Kidney glomerular epithelial cell (primary cell): ENCODE measurements around the gene DACT3.
A peak's percentile ranks its signal among the peaks of the same experiment; 100 is the strongest.

ENCODE experiments used
- DNase-seq: peaks from one replicate; lab custom pipeline; 2025; lab: John Stamatoyannopoulos, UW

DACT3 gene

DNA sequence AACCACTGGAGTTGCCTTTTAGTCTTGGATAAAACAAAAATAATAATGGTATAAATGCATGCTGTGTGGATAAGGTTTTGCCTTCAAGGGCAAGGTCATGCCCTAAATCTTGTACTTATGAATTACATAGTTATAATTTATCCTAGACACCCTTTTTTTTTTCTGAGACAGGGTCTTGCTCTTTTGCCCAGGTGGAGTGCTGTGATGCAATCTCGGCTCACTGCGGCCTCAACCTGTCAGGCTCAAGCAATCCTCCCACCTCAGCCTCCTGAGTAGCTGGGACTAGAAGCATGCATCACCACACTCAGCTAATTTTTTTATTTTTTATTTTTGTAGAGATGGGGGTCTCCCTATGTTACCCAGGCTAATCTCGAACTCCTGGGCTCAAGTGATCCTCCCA, 7.7 kb upstream of the DACT3 start:
- no peak for DNase-seq

GRCh38 chr19:46665072-46665471, 4.1 kb upstream of the DACT3 start:
- no peak for DNase-seq

- DNase-seq: peak; percentile 77
Observed at GRCh38 chr19:46661735-46662592, 982 bp upstream of the DACT3 start.

DNA sequence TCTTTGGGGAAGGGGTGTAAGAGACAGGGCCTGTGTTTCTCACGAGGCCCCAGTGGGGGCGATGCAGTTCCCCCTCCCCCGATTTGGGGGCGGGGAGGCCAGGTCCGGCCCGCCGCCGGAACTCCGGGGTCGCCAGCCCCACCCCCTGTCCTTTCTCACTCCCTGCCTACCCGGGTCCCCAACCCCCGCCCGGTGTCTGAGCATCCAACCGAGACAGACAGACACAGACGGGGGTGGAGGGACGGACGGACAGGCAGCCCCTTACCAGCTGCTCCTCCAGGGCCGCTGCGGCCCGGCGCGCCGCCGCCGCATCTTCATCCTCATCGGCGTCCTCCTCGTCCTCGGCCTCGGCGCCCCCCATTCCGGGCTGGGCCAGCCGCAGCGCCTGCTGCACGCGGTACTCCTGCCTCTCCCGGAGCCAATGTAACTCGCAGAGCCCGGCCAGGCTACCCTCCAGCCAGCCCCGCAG, 397 bp downstream of the DACT3 start:
- DNase-seq: no peak

- no peak for DNase-seq
Observed at GRCh38 chr19:46660008-46660517, 919 bp downstream of the DACT3 start.

GRCh38 chr19:46659151-46660007, 1.6 kb downstream of the DACT3 start:
- DNase-seq: no peak

DNA sequence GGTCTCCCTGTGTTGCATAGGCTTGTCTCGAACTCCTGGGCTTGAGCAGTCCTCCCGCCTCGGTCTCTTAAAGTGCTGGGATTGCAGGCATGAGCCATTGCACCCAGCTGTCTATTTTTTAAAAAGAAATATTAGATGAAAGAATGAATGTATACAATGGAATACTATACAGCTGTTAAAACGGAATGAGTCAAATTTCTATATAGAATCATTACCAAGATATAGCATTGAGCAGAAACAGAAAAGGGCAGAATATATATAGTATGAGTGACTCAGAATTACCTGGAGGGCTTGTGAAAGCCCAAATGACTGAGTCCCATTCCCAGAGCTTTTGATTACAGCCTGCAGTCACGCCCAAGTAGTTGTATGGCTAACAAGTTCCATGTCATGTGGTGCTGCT, 4.4 kb downstream of the DACT3 start:
- no peak for DNase-seq

DNA sequence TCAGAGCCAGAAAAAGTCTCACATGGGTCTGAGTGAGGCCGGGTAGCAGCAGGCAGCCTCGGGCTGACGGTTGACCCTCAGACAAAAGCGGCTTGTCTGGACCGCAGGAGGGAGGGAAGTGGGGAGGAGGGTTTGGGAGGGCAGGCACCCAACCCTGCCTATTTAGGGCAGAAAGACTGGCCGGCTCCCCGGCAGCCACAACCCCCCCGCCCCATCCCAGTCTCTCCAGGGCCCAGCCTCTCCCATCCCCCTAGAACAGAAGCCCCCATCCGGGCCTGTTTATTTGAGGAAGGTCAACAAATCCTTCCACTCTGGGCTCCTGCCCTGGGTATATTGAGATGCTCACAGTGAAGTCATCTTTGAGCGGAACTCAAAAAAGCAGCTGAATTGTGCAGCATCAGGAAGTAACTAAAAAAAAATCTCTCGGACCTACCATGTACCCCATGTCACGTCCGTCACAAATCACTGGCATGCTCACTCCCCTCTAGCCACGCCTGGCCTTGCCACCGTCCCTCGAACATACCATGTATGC, 6.3 kb downstream of the DACT3 start:
- DNase-seq: no peak

- no peak for DNase-seq
Observed at GRCh38 chr19:46650445-46650844, 10.5 kb downstream of the DACT3 start.

GRCh38 chr19:46648961-46649960, 11.7 kb downstream of the DACT3 start:
- DNase-seq: no peak

DNA sequence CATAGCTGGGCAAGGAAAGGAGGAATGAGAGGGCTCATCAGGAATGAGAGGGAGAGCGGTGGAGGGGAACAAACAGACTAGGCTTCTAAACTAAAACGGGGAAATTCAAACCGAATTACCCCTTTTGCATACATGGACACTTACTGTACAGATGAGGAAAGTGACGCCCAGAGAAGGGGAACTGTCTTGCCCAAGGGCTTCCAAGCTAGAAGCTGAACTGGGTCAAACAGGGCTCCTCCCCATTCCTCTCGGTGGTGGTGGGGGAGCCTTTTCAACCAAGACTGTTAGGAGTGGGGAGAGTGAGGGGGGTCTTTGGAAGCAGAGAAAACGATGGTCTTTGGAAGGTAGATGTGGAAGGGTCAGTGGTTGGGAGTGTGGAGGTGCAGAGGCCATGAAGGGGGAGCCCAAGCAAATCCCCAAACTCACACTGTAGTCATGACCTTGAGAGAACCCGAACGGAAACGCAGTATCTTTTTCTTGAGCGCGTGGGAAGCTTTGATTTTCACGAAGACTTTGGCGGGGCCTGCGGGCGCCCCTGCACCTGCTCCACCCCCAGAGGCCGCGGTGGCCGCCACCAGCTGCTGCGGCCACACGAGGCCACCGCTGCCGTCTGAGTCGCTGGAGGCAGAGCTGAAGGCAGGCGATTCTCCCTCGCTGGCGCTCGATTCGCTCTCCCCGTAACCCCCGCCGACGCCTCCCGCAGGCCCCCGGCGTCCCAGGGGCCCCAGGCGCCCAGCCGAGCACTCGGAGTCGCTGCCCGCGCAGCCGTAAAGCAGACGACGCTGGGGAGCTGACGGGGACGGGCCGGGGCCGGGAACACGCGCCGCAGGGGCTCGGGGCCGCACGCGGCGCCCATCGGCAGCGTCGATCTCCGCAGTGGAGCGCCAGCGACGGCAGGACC, 12.7 kb downstream of the DACT3 start:
- no peak for DNase-seq

GRCh38 chr19:46646402-46646801, 14.6 kb downstream of the DACT3 start:
- DNase-seq: no peak

DNA sequence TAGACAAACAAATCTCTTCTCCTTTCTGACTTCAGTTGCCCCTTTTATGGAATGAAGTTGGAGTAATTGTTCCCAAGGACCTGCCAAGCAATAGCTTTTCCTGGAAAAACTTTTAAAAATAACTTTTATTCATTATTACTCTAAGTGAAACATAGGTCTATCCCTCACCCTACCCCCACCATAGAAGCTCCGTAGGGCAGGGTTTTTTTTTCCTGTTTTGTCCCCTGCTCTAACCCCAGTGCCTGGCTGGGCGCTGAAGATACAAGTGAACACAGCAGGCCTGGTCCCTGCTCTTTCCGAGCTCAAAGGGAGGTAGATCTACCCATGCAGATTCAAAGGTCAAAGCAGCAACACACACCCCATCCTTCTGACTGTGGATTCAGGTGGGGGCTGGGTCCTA, 16.3 kb downstream of the DACT3 start:
- DNase-seq: no peak

- DNase-seq: no peak
Observed at GRCh38 chr19:46640656-46641055, 20.3 kb downstream of the DACT3 start.

GRCh38 chr19:46639358-46640182, 21.4 kb downstream of the DACT3 start:
- DNase-seq: no peak

GRCh38 chr19:46637224-46637623, 23.8 kb downstream of the DACT3 start:
- no peak for DNase-seq

GRCh38 chr19:46635920-46636761, 24.8 kb downstream of the DACT3 start, which contains the start of gene GNG8:
GNG8 (minus strand) TSS chr19:46636202; CDS start chr19:46634682, 1,520 bp downstream.
- DNase-seq: no peak

DNA sequence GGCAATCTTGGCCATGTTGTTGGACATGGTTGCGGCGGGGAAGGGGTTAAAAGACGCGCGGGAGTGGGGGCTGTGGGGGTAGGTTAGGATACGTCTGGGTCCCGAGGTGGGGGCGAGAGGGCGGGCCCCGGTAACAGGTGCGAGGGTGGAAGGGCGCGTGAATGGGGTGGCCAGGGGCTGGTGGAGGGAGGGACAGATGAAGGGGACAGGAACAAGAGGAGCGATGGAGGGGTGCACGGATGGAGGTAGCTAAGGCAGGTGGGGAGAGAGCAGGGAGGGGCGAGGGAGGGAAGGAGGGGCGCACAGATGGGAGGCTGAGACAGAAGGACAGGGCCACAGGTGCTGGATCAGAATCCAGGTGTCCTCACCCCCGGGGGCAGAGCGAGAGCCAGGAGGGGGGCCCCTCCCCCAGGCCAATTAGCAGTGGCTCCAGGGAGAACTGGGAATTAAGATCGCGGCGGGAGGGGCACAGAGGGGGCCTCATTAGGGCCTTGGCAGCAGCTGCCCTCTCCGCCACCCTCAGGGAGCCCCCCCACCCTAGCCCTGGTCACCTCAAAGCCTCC, 26.2 kb downstream of the DACT3 start:
- no peak for DNase-seq
